H1 (cell line): Measurements from ENCODE around the gene COL4A1. TPM values are rescaled to one million over a fixed set of nuclear protein-coding genes. Genes with fewer than 3 reads are reported as not detected.

ENCODE experiments used
- ATF3 ChIP-seq: IDR thresholded peaks from 2 replicates; pipeline ENCODE4 v1.6.1; 2011; ENCODE audit warnings: low read depth, mild to moderate bottlenecking, low read length; ENCODE audit not compliant: insufficient read depth
- EGR1 ChIP-seq: IDR thresholded peaks from 2 replicates; pipeline ENCODE4 v1.6.1; 2011; ENCODE audit warnings: low read depth, low read length, borderline replicate concordance
- GTF2F1 ChIP-seq: IDR thresholded peaks from 2 replicates; pipeline ENCODE4 v1.6.1; 2012; ENCODE audit warnings: low read depth, low read length, improper control_type of control experiment, borderline replicate concordance
- HDAC6 ChIP-seq: IDR thresholded peaks from one replicate; pipeline ENCODE4 v1.7.1; 2012; ENCODE audit warnings: low read depth, mild to moderate bottlenecking, inconsistent platforms, low read length, moderate library complexity
- KDM5A ChIP-seq: fragments of 200-600 bp; IDR thresholded peaks from 2 replicates; pipeline ENCODE4 v1.7.1; 2012; ENCODE audit warnings: mild to moderate bottlenecking, low read length, inconsistent platforms, mixed read lengths
- SIN3A ChIP-seq, 2 experiments: IDR thresholded peaks in 1 of 2; conservative IDR thresholded peaks in 1 of 2; 2 replicates each; pipeline ENCODE4 v1.6.1; 2011 to 2012; ENCODE audit warnings: low read length in 2 of 2, improper control_type of control experiment in 1 of 2, low read depth in 1 of 2, mild to moderate bottlenecking in 1 of 2
- SIX5 ChIP-seq: IDR thresholded peaks from 2 replicates; pipeline ENCODE4 v1.6.1; 2011; ENCODE audit warnings: mild to moderate bottlenecking, low read depth, low read length
- polyA plus RNA-seq, 7 experiments: library from polyadenylated mRNA; depleted of rRNA in 3 of 7; stranded (reverse) in 5 of 7; unstranded in 2 of 7; fragments of >200 nt in 5 of 7; fragments of 200-250 nt in 2 of 7; gene quantifications; 1 replicate in 5 of 7; 2 replicates in 1 of 7; 4 replicates in 1 of 7; pipeline versions ENCODE4 v1.2.1 to v1.2.3, GENCODE V29; 2011 to 2013; ENCODE audit warnings: missing spikeins in 2 of 7, mixed read lengths in 2 of 7
- total RNA-seq: library from RNA; stranded (reverse); fragmentation: NEBNext Ultra II Directional; extraction: Animal tissue kit (Norgen Biotek cat#: 25700); gene quantifications from 2 replicates; pipeline ENCODE4 v1.2.1, GENCODE V29; 2021

The COL4A1 gene
- total and polyA plus RNA-seq, 2 of the 8 experiments (the other 6 are each of a cell fraction or from before 2014, with no cell fraction given) = 30.7 to 82.0 TPM

- TF ChIP-seq SIX5 (no peak), EGR1 (no peak), KDM5A (no peak), GTF2F1 (no peak), SIN3A (conservative IDR thresholded peaks at IDR 0.05 in 1 of 2, IDR thresholded peaks at IDR 0.05 in 1 of 2; ENCODE audit: low read depth in 1 of 2, low read length in 2 of 2) (no peak), HDAC6 (no peak), ATF3 (no peak)
Observed at GRCh38 chr13:110264685-110265275, 42.2 kb downstream of the COL4A1 start (continued).
